Neural crest cell (in vitro differentiated cells): ENCODE data around the gene ZNF45. TPM values are rescaled to one million over a fixed set of nuclear protein-coding genes. Genes with fewer than 3 reads are reported as not detected.
A peak's percentile ranks its signal among the peaks of the same experiment; 100 is the strongest.

Experiments used
- DNase-seq: peaks from one replicate; pipeline ENCODE4 v3.0.0; 2021; ENCODE audit warnings: low read depth, mixed read lengths, low spot score
- H3K27ac Mint-ChIP-seq: one replicate; pipeline ENCODE4 v1.8.0; 2021; ENCODE audit warnings: mild to moderate bottlenecking, mixed read lengths; ENCODE audit not compliant: unreplicated experiment
- H3K27me3 Mint-ChIP-seq: 2 replicates; pipeline ENCODE4 v1.8.0; 2021; ENCODE audit warnings: low read depth, mild to moderate bottlenecking, mixed read lengths
- H3K36me3 Mint-ChIP-seq: 2 replicates; pipeline ENCODE4 v1.8.0; 2021; ENCODE audit warnings: low read depth, mild to moderate bottlenecking, mixed read lengths
- H3K4me1 Mint-ChIP-seq: 2 replicates; pipeline ENCODE4 v1.8.0; 2021; ENCODE audit warnings: mixed read lengths
- H3K4me3 Mint-ChIP-seq: one replicate; pipeline ENCODE4 v1.8.0; 2021; ENCODE audit warnings: mild to moderate bottlenecking, mixed read lengths
- H3K9me3 Mint-ChIP-seq: 2 replicates; pipeline ENCODE4 v1.8.0; 2021; ENCODE audit warnings: mixed read lengths
- CTCF ChIP-seq: fragments of 200-600 bp; sonication (generic); conservative IDR thresholded peaks from 2 replicates; pipeline ENCODE4 v1.5.0; 2021; ENCODE audit warnings: antibody characterized with exemption, mild to moderate bottlenecking
- long read RNA-seq: library from polyadenylated mRNA; unstranded; transcript quantifications from one replicate; pipeline ENCODE4 v2.0.0, GENCODE V29; 2020
- total RNA-seq: library from RNA; stranded (reverse); gene quantifications from 2 replicates; pipeline ENCODE4 v1.2.1, GENCODE V29; 2021

The ZNF45 gene
- total RNA-seq = 21.6 and 22.9 TPM in 2 replicates
- long read RNA-seq, partial matches to known transcripts = 4 of 37 reads
- long read RNA-seq, other reads (novel, unspliced or antisense) = 31 of 37 reads

- H3K27me3 Mint-ChIP-seq = peaks cover 12% of the 10 kb centered on the region
- peaks cover 15% of the 10 kb centered on the region for H3K4me1 Mint-ChIP-seq
- TF ChIP-seq CTCF = no peak
- H3K4me3 Mint-ChIP-seq = peak within 1 kb of the TSS; percentile 100
- peak within 1 kb of the TSS; percentile 98 for H3K27ac Mint-ChIP-seq
- H3K9me3 Mint-ChIP-seq = peaks cover 7% of the 10 kb centered on the region
- H3K36me3 Mint-ChIP-seq = peaks cover 28% of the 10 kb centered on the region
- DNase-seq = peak; percentile 82
Observed at GRCh38 chr19:43934985-43935708, at the start of gene ZNF45. TSS of gene ZNF45 (minus strand) at chr19:43935282. CDS start at chr19:43922185, 13,097 bp downstream.

DNA sequence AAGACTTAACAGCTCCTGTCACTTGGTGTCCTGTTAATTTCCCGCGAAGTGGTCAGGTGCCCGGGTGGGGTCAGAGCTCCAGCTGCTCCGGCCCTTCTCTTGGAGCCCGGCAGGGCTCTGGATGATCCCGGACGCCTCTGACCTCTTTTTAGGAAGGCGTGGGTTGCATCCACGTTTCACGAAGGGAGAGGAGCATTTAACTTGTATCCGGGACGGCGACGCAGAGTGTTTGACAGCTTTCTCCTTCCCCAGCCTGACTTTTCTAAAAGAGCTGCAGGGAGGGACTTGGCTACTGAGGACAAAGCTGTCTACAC lies 49.6 kb upstream of the ZNF45 start:
- DNase-seq = no peak
- peaks cover 15% of the 10 kb centered on the region for H3K9me3 Mint-ChIP-seq
- peak overlapping the region; percentile 91 for H3K27ac Mint-ChIP-seq

GRCh38 chr19:43983912-43984686 lies 49.0 kb upstream of the ZNF45 start, which contains the start of gene ZNF155:
TSS of gene ZNF155 (plus strand) at chr19:43984188. CDS start at chr19:43988544, 4,356 bp downstream.
- peak; percentile 72 for DNase-seq
- H3K27me3 Mint-ChIP-seq = no peaks in the 10 kb centered on the region
- peak within 1 kb of the TSS; percentile 100 for H3K4me3 Mint-ChIP-seq
- H3K4me1 Mint-ChIP-seq = peaks cover 12% of the 10 kb centered on the region
- H3K9me3 Mint-ChIP-seq = peaks cover 16% of the 10 kb centered on the region
- peak within 1 kb of the TSS; percentile 96 for H3K27ac Mint-ChIP-seq
- peaks cover 24% of the 10 kb centered on the region for H3K36me3 Mint-ChIP-seq
- no peak for TF ChIP-seq CTCF

More for the DNA sequence above, 49.6 kb upstream of the ZNF45 start:
- no peak for TF ChIP-seq CTCF
- no peaks in the 10 kb centered on the region for H3K27me3 Mint-ChIP-seq
- H3K36me3 Mint-ChIP-seq = peaks cover 27% of the 10 kb centered on the region
- peaks cover 12% of the 10 kb centered on the region for H3K4me1 Mint-ChIP-seq
- peak overlapping the region; percentile 100 for H3K4me3 Mint-ChIP-seq

GRCh38 chr19:43983544-43983911 lies 48.4 kb upstream of the ZNF45 start:
- Mint-ChIP-seq H3K4me1 (peaks cover 12% of the 10 kb centered on the region), H3K27me3 (no peaks in the 10 kb centered on the region), H3K9me3 (peaks cover 13% of the 10 kb centered on the region), H3K36me3 (peaks cover 25% of the 10 kb centered on the region), H3K4me3 (peak overlapping the region; percentile 83), H3K27ac (no peak overlapping the region)
- DNase-seq = no peak
- TF ChIP-seq CTCF = no peak

GRCh38 chr19:43976732-43977131 lies 41.6 kb upstream of the ZNF45 start:
- no peak for TF ChIP-seq CTCF
- Mint-ChIP-seq H3K36me3 (peaks cover 64% of the 10 kb centered on the region), H3K27ac (no peak overlapping the region), H3K9me3 (peaks cover 39% of the 10 kb centered on the region), H3K4me3 (no peak overlapping the region), H3K4me1 (no peaks in the 10 kb centered on the region), H3K27me3 (no peaks in the 10 kb centered on the region)
- no peak for DNase-seq
